ENCODE data around the gene NT5C3B.

Gene NT5C3B

GRCh38 chr17:41813699-41814124, 22.3 kb downstream of the NT5C3B start:
- no peak for DNase-seq (ENCODE audit: low read depth)
- H3K4me3 ChIP-seq (ENCODE audit: low read depth, low read length) = peak overlapping the region; percentile 68
- no peak for TF ChIP-seq CTCF (IDR thresholded peaks at IDR 0.05; ENCODE audit: control insufficient read depth, extremely low read depth, insufficient read depth)

- no peak for TF ChIP-seq CTCF (IDR thresholded peaks at IDR 0.05; ENCODE audit: control insufficient read depth, extremely low read depth, insufficient read depth)
- DNase-seq (ENCODE audit: low read depth) = no peak
- peak overlapping the region; percentile 68 for H3K4me3 ChIP-seq (ENCODE audit: low read depth, low read length)
Observed at GRCh38 chr17:41813152-41813680, 22.8 kb downstream of the NT5C3B start.

- H3K4me3 ChIP-seq (ENCODE audit: low read depth, low read length) = peak within 1 kb of the TSS; percentile 68
- peak; percentile 39 for DNase-seq (ENCODE audit: low read depth)
- no peak for TF ChIP-seq CTCF (IDR thresholded peaks at IDR 0.05; ENCODE audit: control insufficient read depth, extremely low read depth, insufficient read depth)
Observed at GRCh38 chr17:41812381-41813151, 23.5 kb downstream of the NT5C3B start, which contains the start of gene FKBP10. FKBP10 (plus strand) TSS chr17:41813004; CDS start chr17:41813035, 31 bp downstream.

- peak; percentile 78 for TF ChIP-seq CTCF (IDR thresholded peaks at IDR 0.05; ENCODE audit: control insufficient read depth, extremely low read depth, insufficient read depth)
- peak within 1 kb of the TSS; percentile 68 for H3K4me3 ChIP-seq (ENCODE audit: low read depth, low read length)
- DNase-seq (ENCODE audit: low read depth) = peak; percentile 57
Observed at GRCh38 chr17:41811549-41812380, 24.3 kb downstream of the NT5C3B start, which contains the start of gene P3H4. P3H4 (minus strand) TSS chr17:41811949; CDS start chr17:41811915, 34 bp downstream.

GRCh38 chr17:41810659-41811548, 25.1 kb downstream of the NT5C3B start:
- TF ChIP-seq CTCF (IDR thresholded peaks at IDR 0.05; ENCODE audit: control insufficient read depth, extremely low read depth, insufficient read depth) = no peak
- DNase-seq (ENCODE audit: low read depth) = no peak
- peak overlapping the region; percentile 68 for H3K4me3 ChIP-seq (ENCODE audit: low read depth, low read length)
